ENCODE data around the gene ISM2. TPM values are rescaled to one million over a fixed set of nuclear protein-coding genes. Genes with fewer than 3 reads are reported as not detected.
A peak's percentile ranks its signal among the peaks of the same experiment; 100 is the strongest.

Gene ISM2
- total RNA-seq, 1 experiment from 2014 or later = not detected

GRCh38 chr14:77457115-77457521 lies 41.5 kb downstream of the ISM2 start:
- Histone ChIP-seq H3K4me1 (ENCODE audit: control insufficient read depth in 1 of 2, insufficient read depth in 2 of 2, low read length in 2 of 2) (peaks cover 6 to 15% of the 10 kb centered on the region in 2 experiments), H3K9me2 (ENCODE audit: insufficient read depth) (no peaks in the 10 kb centered on the region), H2AFZ (ENCODE audit: low read depth, low read length, poor library complexity, severe bottlenecking) (peak overlapping the region; percentile 6), H3K27ac (ENCODE audit: low read depth, low read length) (peak overlapping the region; percentile 81), H3K79me2 (ENCODE audit: insufficient read depth, low read length) (peaks cover 50% of the 10 kb centered on the region), H3K9me3 (ENCODE audit: control insufficient read depth in 1 of 2, insufficient read depth in 1 of 2, low read depth in 1 of 2, low read length in 2 of 2) (no peaks in the 10 kb centered on the region), H3K36me3 (ENCODE audit: control insufficient read depth in 1 of 2, insufficient read depth in 2 of 2, low read length in 2 of 2) (peaks cover 21 to 22% of the 10 kb centered on the region in 2 experiments), H3K4me3 (replicated peaks in 1 of 2; ENCODE audit: low read depth in 1 of 2, low read length in 2 of 2) (peak overlapping the region; percentile 87 to 89), H3K4me2 (ENCODE audit: low read length) (peak overlapping the region; percentile 83), H3K9ac (ENCODE audit: low read length) (peak overlapping the region; percentile 80), H3K27me3 (ENCODE audit: insufficient read depth, low read length) (no peaks in the 10 kb centered on the region), H4K20me1 (ENCODE audit: insufficient read depth) (peaks cover 12% of the 10 kb centered on the region; the same call in 1 of the 2 replicates)
- peak; percentile 91 for TF ChIP-seq POLR2A (IDR thresholded peaks at IDR 0.05; ENCODE audit: borderline replicate concordance, extremely low read depth, insufficient read depth, insufficient read length)
- no peak for TF ChIP-seq ZNF274 (IDR thresholded peaks at IDR 0.05; ENCODE audit: low read depth, low read length)
- no peak for TF ChIP-seq ATF3 (IDR thresholded peaks at IDR 0.05)
- peak; percentile 82 for TF ChIP-seq SIN3A (IDR thresholded peaks at IDR 0.05; ENCODE audit: low read depth)
- ChIA-PET POLR2A (interaction anchor here (0.9 to 1.1 kb wide), 2 partner anchors 8 to 136 kb away, joined by 3 to 4 read pairs; partner anchors contain the start of genes GSTZ1 and POMT2), CTCF (interaction anchor here (0.6 kb wide), 1 partner anchor 141 kb away, joined by 3 read pairs; no protein-coding TSS in a partner anchor), RAD21 (ENCODE audit: low non-redundant PET in 1 of 2, low total read pairs in 2 of 2, uncharacterized antibody in 2 of 2, unreplicated experiment in 2 of 2) (no interaction called here)
- ATAC-seq = peak; percentile 26
- TSS peak; percentile 70 for BruUV-seq (replicated peaks)
- DNase-seq (ENCODE audit: low read depth, low spot score) = no peak
- intact Hi-C loops (cut with micrococcal nuclease) = loop anchor here (5.0 to 10.0 kb wide), 4 partner anchors 80 to 358 kb away; partner anchors contain the start of genes GSTZ1, POMT2, SAMD15 and TMED8

DNA sequence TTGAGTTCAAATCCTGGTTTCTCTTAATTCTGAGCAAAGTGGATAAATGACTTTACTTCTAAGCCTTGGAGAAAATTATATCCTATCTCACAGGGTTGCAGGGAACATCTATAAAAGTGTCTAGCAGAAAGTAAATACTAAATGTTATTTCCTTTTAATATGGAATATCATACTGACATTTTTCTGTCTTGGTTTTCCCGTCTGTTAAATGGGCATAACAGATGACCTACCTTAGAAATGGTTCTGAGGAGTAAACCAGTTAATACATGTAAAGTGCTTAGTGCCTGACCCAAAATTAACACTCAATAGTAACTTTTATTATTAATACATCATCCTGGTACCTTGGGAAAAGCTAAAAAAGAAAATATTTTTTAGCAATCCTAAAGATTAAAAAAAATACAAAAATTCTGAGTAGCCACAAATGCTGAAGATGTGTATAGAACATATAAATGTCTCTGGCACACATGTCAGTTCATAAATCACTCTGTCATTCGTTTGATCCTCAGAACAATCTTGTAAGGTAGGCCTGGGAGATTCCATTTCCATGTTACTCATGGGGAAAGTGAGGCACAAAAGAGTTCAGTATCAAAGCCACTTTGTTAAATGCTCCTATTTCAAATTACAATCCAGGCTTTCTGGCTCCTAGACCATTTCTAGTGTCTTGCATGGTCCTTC lies 42.5 kb downstream of the ISM2 start:
- BruUV-seq (replicated peaks) = no TSS peak
- POLR2A ChIA-PET = no interaction called here

More for the DNA sequence above, 42.5 kb downstream of the ISM2 start:
- peak overlapping the region; percentile 80 for H3K9ac ChIP-seq (ENCODE audit: low read length)
- TF ChIP-seq CBX3 (IDR thresholded peaks at IDR 0.05; ENCODE audit: low read depth) = no peak
- TF ChIP-seq SIN3A (IDR thresholded peaks at IDR 0.05; ENCODE audit: low read depth) = no peak
- no peak for TF ChIP-seq JUND (IDR thresholded peaks at IDR 0.05)
- no peak for TF ChIP-seq EZH2 (IDR thresholded peaks at IDR 0.05)
- no peak for TF ChIP-seq CEBPB (IDR thresholded peaks at IDR 0.05; ENCODE audit: low read depth)
- TF ChIP-seq TCF7L2 (IDR thresholded peaks at IDR 0.05; ENCODE audit: borderline replicate concordance, extremely low read depth, insufficient read depth, insufficient read length) = no peak
- no peak for TF ChIP-seq ATF3 (IDR thresholded peaks at IDR 0.05)
- TF ChIP-seq MAX (IDR thresholded peaks at IDR 0.05) = no peak
- TF ChIP-seq POLR2A (IDR thresholded peaks at IDR 0.05; ENCODE audit: borderline replicate concordance, extremely low read depth, insufficient read depth, insufficient read length) = no peak
- TF ChIP-seq SP1 (IDR thresholded peaks at IDR 0.05; ENCODE audit: low read depth) = no peak
- TF ChIP-seq ZNF274 (IDR thresholded peaks at IDR 0.05; ENCODE audit: low read depth, low read length) = no peak
- TF ChIP-seq POLR2AphosphoS5 (IDR thresholded peaks at IDR 0.05; ENCODE audit: low read depth, low read length) = no peak
- no peak for TF ChIP-seq SRF (IDR thresholded peaks at IDR 0.05; ENCODE audit: low read depth)
- TF ChIP-seq, protein P1, sequence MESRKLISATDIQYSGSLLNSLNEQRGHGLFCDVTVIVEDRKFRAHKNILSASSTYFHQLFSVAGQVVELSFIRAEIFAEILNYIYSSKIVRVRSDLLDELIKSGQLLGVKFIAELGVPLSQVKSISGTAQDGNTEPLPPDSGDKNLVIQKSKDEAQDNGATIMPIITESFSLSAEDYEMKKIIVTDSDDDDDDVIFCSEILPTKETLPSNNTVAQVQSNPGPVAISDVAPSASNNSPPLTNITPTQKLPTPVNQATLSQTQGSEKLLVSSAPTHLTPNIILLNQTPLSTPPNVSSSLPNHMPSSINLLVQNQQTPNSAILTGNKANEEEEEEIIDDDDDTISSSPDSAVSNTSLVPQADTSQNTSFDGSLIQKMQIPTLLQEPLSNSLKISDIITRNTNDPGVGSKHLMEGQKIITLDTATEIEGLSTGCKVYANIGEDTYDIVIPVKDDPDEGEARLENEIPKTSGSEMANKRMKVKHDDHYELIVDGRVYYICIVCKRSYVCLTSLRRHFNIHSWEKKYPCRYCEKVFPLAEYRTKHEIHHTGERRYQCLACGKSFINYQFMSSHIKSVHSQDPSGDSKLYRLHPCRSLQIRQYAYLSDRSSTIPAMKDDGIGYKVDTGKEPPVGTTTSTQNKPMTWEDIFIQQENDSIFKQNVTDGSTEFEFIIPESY (IDR thresholded peaks at IDR 0.05; ENCODE audit: extremely low read depth, insufficient replicate concordance, low read length) = no peak
- no peak for TF ChIP-seq ELF1 (IDR thresholded peaks at IDR 0.05; ENCODE audit: borderline replicate concordance, low read depth)
- no peak for TF ChIP-seq FOSL1 (IDR thresholded peaks at IDR 0.05; ENCODE audit: low read depth)
- TF ChIP-seq YY1 (IDR thresholded peaks at IDR 0.05; ENCODE audit: extremely low read depth, insufficient replicate concordance, low read depth, low read length) = no peak
- intact Hi-C loops (cut with micrococcal nuclease) = loop anchor here (5.0 to 10.0 kb wide), 4 partner anchors 79 to 359 kb away; partner anchors contain the start of genes GSTZ1, POMT2, SAMD15 and TMED8
- no peak overlapping the region for H2AFZ ChIP-seq (ENCODE audit: low read depth, low read length, poor library complexity, severe bottlenecking)
- peaks cover 12% of the 10 kb centered on the region; the same call in 1 of the 2 replicates for H4K20me1 ChIP-seq (ENCODE audit: insufficient read depth)
- no peaks in the 10 kb centered on the region for H3K9me2 ChIP-seq (ENCODE audit: insufficient read depth)
- H3K9me3 ChIP-seq (ENCODE audit: control insufficient read depth in 1 of 2, insufficient read depth in 1 of 2, low read depth in 1 of 2, low read length in 2 of 2) = no peaks in the 10 kb centered on the region
- peak overlapping the region; percentile 87 to 89 for H3K4me3 ChIP-seq (replicated peaks in 1 of 2; ENCODE audit: low read depth in 1 of 2, low read length in 2 of 2)
- ATAC-seq (no peak), DNase-seq (ENCODE audit: low read depth, low spot score) (no peak)
- ChIA-PET CTCF (no interaction called here), RAD21 (ENCODE audit: low non-redundant PET in 1 of 2, low total read pairs in 2 of 2, uncharacterized antibody in 2 of 2, unreplicated experiment in 2 of 2) (no interaction called here)
- H3K4me1 ChIP-seq (ENCODE audit: control insufficient read depth in 1 of 2, insufficient read depth in 2 of 2, low read length in 2 of 2) = peaks cover 6 to 15% of the 10 kb centered on the region in 2 experiments
- H3K4me2 ChIP-seq (ENCODE audit: low read length) = peak overlapping the region; percentile 83
- no peak overlapping the region for H3K27ac ChIP-seq (ENCODE audit: low read depth, low read length)
- peaks cover 39% of the 10 kb centered on the region for H3K79me2 ChIP-seq (ENCODE audit: insufficient read depth, low read length)
- H3K36me3 ChIP-seq (ENCODE audit: control insufficient read depth in 1 of 2, insufficient read depth in 2 of 2, low read length in 2 of 2) = peaks cover 11 to 17% of the 10 kb centered on the region in 2 experiments
- no peaks in the 10 kb centered on the region for H3K27me3 ChIP-seq (ENCODE audit: insufficient read depth, low read length)

Measured in HCT116 (cell line).